Measurements from ENCODE around the gene RPL22. TPM values are rescaled to one million over a fixed set of nuclear protein-coding genes. Genes with fewer than 3 reads are reported as not detected.

The RPL22 gene
- polyA plus RNA-seq, 1 donor (not counting 4 experiments of a cell fraction or from before 2014, with no cell fraction given), result 421 TPM

- Histone ChIP-seq H3K4me3 (ENCODE audit: control insufficient read depth in 2 of 3, extremely low read depth in 1 of 3, insufficient read depth in 2 of 3, low read depth in 1 of 3, low read length in 3 of 3) (no peak overlapping the region), H3K9me1 (ENCODE audit: control insufficient read depth, extremely low read depth, insufficient read depth, low read length) (peaks cover 3% of the 10 kb centered on the region), H2AFZ (ENCODE audit: control insufficient read depth, low read length) (no peak overlapping the region), H3K27ac (ENCODE audit: control insufficient read depth, insufficient read depth, low read length) (no peak overlapping the region), H3K4me2 (ENCODE audit: control insufficient read depth, extremely low read depth, insufficient read depth, low read depth, low read length) (no peak overlapping the region), H4K20me1 (ENCODE audit: control insufficient read depth, extremely low read depth, insufficient read depth, low read length) (peaks cover 22% of the 10 kb centered on the region), H3K9ac (ENCODE audit: control insufficient read depth, extremely low read depth, insufficient read depth, low read length) (no peak overlapping the region), H3K9me3 (ENCODE audit: control insufficient read depth, low read depth, low read length) (no peaks in the 10 kb centered on the region), H3K27me3 (ENCODE audit: control insufficient read depth, extremely low read depth, insufficient read depth, low read length) (no peaks in the 10 kb centered on the region), H3K79me2 (ENCODE audit: control insufficient read depth, insufficient read depth, low read length) (peaks cover 83% of the 10 kb centered on the region), H3K36me3 (ENCODE audit: control insufficient read depth in 2 of 2, extremely low read depth in 1 of 2, insufficient read depth in 2 of 2, low read length in 2 of 2) (peaks cover 32 to 39% of the 10 kb centered on the region in 2 experiments), H3K4me1 (ENCODE audit: control insufficient read depth, extremely low read depth, insufficient read depth, low read length) (no peaks in the 10 kb centered on the region)
- DNase-seq (ENCODE audit: low read depth, low spot score) (no peak), FAIRE-seq (no peak)
- TF ChIP-seq CTCF (optimal IDR thresholded peaks at IDR 0.05 in 1 of 3, IDR thresholded peaks at IDR 0.05 in 1 of 3, conservative IDR thresholded peaks at IDR 0.05 in 1 of 3; ENCODE audit: extremely low read depth in 1 of 3, insufficient read depth in 2 of 3, low read length in 3 of 3) (no peak), EZH2 (IDR thresholded peaks at IDR 0.05; ENCODE audit: low read length) (no peak)
- dilution Hi-C loops (cut with MboI; ENCODE audit: extremely low pct_ligation_motif_present, low sequenced_read_pairs), result no loop called here
Observed at GRCh38 chr1:6191968-6192367, 7.4 kb downstream of the RPL22 start.

- DNase-seq (ENCODE audit: low read depth, low spot score), result no peak
- Histone ChIP-seq H3K4me1 (ENCODE audit: control insufficient read depth, extremely low read depth, insufficient read depth, low read length) (peaks cover 8% of the 10 kb centered on the region), H3K9me3 (ENCODE audit: control insufficient read depth, low read depth, low read length) (no peaks in the 10 kb centered on the region), H3K79me2 (ENCODE audit: control insufficient read depth, insufficient read depth, low read length) (peaks cover 52% of the 10 kb centered on the region), H2AFZ (ENCODE audit: control insufficient read depth, low read length) (no peak overlapping the region), H3K9ac (ENCODE audit: control insufficient read depth, extremely low read depth, insufficient read depth, low read length) (no peak overlapping the region), H3K4me3 (ENCODE audit: control insufficient read depth in 2 of 3, extremely low read depth in 1 of 3, insufficient read depth in 2 of 3, low read depth in 1 of 3, low read length in 3 of 3) (no peak overlapping the region), H4K20me1 (ENCODE audit: control insufficient read depth, extremely low read depth, insufficient read depth, low read length) (peaks cover 32% of the 10 kb centered on the region), H3K4me2 (ENCODE audit: control insufficient read depth, extremely low read depth, insufficient read depth, low read depth, low read length) (no peak overlapping the region), H3K27me3 (ENCODE audit: control insufficient read depth, extremely low read depth, insufficient read depth, low read length) (no peaks in the 10 kb centered on the region), H3K27ac (ENCODE audit: control insufficient read depth, insufficient read depth, low read length) (no peak overlapping the region), H3K36me3 (ENCODE audit: control insufficient read depth in 2 of 2, extremely low read depth in 1 of 2, insufficient read depth in 2 of 2, low read length in 2 of 2) (peaks cover 21 to 28% of the 10 kb centered on the region in 2 experiments), H3K9me1 (ENCODE audit: control insufficient read depth, extremely low read depth, insufficient read depth, low read length) (peaks cover 3% of the 10 kb centered on the region)
- dilution Hi-C loops (cut with MboI; ENCODE audit: extremely low pct_ligation_motif_present, low sequenced_read_pairs), result no loop called here
- no peak for FAIRE-seq
- no peak for TF ChIP-seq CTCF (optimal IDR thresholded peaks at IDR 0.05 in 1 of 3, IDR thresholded peaks at IDR 0.05 in 1 of 3, conservative IDR thresholded peaks at IDR 0.05 in 1 of 3; ENCODE audit: extremely low read depth in 1 of 3, insufficient read depth in 2 of 3, low read length in 3 of 3)
- TF ChIP-seq EZH2 (IDR thresholded peaks at IDR 0.05; ENCODE audit: low read length), result no peak
Observed at GRCh38 chr1:6188466-6188865, 10.9 kb downstream of the RPL22 start.

Measured in keratinocyte (primary cell).